Lower leg skin (tissue), 3 donors: Measurements from ENCODE around the gene CAMK2B.

ENCODE experiments used
- POLR2A ChIP-seq, 2 donors: fragments of 450-650 bp; IDR thresholded peaks; one replicate each; pipeline ENCODE4 v1.6.1; 2016 to 2017; ENCODE audit warnings: antibody characterized with exemption in 2 of 2, mild to moderate bottlenecking in 1 of 2, moderate library complexity in 1 of 2
- TF ChIP-seq, protein P1 (sequence below), 3 donors: fragments of 450-650 bp; IDR thresholded peaks; one replicate each; pipeline ENCODE4 v1.5.1; 2016; ENCODE audit warnings: antibody characterized with exemption in 3 of 3, mild to moderate bottlenecking in 3 of 3, moderate library complexity in 2 of 3

DNA sequence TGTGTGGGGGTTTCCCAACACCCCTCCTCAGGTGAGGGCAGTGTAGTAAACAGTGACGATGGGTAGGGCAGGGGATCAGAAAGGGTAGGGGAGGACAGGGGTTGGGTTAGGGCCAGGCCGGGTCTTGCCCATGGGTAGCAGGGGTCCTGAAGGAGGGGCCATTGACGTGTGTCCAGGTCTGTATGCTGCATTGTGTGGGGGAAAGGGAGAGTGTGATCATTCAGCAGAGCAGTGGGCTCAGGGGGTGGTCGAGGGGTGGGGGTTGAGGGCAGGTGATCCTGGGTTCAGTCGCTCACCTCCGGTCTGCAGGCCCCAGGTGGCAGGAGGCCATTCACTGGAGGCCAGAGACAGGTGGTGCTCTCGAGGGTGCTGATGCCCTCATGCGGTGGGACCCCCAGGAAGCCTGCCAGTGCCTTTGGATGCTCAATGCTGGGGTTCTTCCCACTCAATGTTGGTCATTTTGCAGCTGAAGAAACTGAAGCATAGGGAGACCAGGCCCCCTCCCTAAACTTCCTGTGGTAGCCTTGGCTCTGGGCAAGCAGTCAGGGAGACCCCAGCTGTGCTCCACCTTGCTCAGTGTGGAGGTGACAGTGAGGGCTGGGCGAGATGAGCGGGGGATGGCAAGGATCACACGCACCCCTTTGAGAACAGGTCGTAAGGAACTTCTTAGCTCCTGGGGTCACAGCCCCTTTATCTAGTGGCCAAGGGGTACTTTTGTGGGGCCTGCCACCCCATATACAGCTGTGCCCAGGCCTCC, 48.8 kb upstream of the CAMK2B start:
- TF ChIP-seq, protein P1, sequence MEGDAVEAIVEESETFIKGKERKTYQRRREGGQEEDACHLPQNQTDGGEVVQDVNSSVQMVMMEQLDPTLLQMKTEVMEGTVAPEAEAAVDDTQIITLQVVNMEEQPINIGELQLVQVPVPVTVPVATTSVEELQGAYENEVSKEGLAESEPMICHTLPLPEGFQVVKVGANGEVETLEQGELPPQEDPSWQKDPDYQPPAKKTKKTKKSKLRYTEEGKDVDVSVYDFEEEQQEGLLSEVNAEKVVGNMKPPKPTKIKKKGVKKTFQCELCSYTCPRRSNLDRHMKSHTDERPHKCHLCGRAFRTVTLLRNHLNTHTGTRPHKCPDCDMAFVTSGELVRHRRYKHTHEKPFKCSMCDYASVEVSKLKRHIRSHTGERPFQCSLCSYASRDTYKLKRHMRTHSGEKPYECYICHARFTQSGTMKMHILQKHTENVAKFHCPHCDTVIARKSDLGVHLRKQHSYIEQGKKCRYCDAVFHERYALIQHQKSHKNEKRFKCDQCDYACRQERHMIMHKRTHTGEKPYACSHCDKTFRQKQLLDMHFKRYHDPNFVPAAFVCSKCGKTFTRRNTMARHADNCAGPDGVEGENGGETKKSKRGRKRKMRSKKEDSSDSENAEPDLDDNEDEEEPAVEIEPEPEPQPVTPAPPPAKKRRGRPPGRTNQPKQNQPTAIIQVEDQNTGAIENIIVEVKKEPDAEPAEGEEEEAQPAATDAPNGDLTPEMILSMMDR (IDR thresholded peaks at IDR 0.05), result no peak
- no peak for TF ChIP-seq POLR2A (IDR thresholded peaks at IDR 0.05)
